ENCODE results near the gene ADAMTSL2.

Gene ADAMTSL2

GRCh38 chr9:133490865-133491655 is 43.4 kb upstream of the ADAMTSL2 start:
- no peak for FAIRE-seq
- TF ChIP-seq CTCF (IDR thresholded peaks at IDR 0.05; ENCODE audit: insufficient read depth, missing control alignments): no peak
- no peak for DNase-seq (ENCODE audit: insufficient read length, low spot score)

DNA sequence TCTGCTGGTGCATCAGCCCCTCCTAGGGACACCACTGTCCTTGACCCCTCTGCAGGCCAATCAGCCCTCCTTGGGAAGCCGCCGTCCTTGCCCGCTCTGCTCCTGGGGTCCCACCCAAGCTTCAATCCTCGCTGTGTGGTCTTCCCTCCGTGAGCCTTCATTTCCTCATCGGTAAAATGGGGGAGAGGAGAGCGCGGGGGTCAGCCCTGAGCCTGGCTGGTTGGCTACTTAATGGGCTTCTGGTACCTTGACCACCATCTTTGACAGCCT is 42.9 kb upstream of the ADAMTSL2 start:
- TF ChIP-seq CTCF (IDR thresholded peaks at IDR 0.05; ENCODE audit: insufficient read depth, missing control alignments): no peak
- FAIRE-seq (no peak), DNase-seq (ENCODE audit: insufficient read length, low spot score) (no peak)

- FAIRE-seq: no peak
- no peak for DNase-seq (ENCODE audit: insufficient read length, low spot score)
- TF ChIP-seq CTCF (IDR thresholded peaks at IDR 0.05; ENCODE audit: insufficient read depth, missing control alignments): no peak
Observed at GRCh38 chr9:133492061-133493021, 42.2 kb upstream of the ADAMTSL2 start.

GRCh38 chr9:133493428-133493827 is 41.1 kb upstream of the ADAMTSL2 start:
- FAIRE-seq (no peak), DNase-seq (ENCODE audit: insufficient read length, low spot score) (no peak)
- TF ChIP-seq CTCF (IDR thresholded peaks at IDR 0.05; ENCODE audit: insufficient read depth, missing control alignments): no peak

DNA sequence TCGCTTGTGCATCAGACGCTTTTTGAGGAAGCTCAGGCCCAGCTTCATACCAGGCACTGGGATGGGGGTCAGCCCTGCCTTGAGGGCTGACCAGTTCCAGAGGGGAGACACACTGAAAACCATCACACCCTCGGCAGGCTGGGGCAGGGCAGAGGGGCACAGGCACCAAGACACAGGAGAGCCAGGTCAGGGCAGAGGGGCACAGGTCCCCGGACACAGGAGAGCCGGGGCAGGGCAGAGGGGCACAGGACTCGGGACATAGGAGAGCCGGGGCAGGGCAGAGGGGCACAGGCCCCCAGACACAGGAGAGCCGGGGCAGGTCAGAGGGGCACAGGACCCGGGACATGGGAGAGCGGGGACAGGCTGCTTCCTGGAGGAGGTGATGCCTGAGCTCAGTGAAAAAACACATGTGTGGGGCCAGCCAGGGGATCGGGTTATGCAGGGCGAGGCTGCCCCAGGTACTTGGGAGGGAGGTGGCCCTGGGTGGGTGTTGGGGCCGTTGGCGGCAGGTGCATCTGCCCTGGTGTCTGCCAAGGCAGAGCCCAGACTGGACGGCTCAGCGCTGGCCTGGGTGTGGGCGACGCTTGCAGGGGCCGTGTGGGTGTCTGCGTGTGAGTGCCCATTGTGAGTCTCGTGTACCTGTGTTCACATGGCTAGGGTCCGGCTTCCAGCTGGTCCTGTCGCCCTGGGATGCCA is 40.5 kb upstream of the ADAMTSL2 start:
- TF ChIP-seq CTCF (IDR thresholded peaks at IDR 0.05; ENCODE audit: insufficient read depth, missing control alignments): no peak
- no peak for FAIRE-seq
- no peak for DNase-seq (ENCODE audit: insufficient read length, low spot score)

GRCh38 chr9:133494636-133495326 is 39.7 kb upstream of the ADAMTSL2 start:
- no peak for DNase-seq (ENCODE audit: insufficient read length, low spot score)
- TF ChIP-seq CTCF (IDR thresholded peaks at IDR 0.05; ENCODE audit: insufficient read depth, missing control alignments): no peak
- FAIRE-seq: no peak
